Measurements from ENCODE around the gene FBLN7. TPM values are rescaled to one million over a fixed set of nuclear protein-coding genes. Genes with fewer than 3 reads are reported as not detected.
"Not testable (repeated sequence)": the region's sequence is repeated elsewhere in the genome, so short reads cannot be mapped to it uniquely, and the experiment has no call there.

The FBLN7 gene
- polyA plus RNA-seq, 3 donors = 12.0 to 13.2 (median 12.1) TPM

DNA sequence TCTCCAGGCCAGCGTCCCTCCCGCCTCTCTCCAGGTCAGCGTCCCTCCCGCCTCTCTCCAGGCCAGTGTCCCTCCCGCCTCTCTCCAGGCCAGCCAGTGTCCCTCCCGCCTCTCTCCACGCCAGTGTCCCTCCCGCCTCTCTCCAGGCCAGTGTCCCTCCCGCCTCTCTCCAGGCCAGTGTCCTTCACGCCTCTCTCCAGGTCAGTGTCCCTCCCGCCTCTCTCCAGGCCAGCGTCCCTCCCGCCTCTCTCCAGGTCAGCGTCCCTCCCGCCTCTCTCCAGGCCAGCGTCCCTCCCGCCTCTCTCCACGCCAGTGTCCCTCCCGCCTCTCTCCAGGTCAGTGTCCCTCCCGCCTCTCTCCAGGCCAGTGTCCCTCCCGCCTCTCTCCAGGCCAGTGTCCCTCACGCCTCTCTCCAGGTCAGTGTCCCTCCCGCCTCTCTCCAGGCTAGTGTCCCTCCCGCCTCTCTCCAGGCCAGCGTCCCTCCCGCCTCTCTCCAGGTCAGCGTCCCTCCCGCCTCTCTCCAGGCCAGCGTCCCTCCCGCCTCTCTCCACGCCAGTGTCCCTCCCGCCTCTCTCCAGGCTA, 939 bp downstream of the FBLN7 start:
- DNase-seq = not testable (repeated sequence)

DNA sequence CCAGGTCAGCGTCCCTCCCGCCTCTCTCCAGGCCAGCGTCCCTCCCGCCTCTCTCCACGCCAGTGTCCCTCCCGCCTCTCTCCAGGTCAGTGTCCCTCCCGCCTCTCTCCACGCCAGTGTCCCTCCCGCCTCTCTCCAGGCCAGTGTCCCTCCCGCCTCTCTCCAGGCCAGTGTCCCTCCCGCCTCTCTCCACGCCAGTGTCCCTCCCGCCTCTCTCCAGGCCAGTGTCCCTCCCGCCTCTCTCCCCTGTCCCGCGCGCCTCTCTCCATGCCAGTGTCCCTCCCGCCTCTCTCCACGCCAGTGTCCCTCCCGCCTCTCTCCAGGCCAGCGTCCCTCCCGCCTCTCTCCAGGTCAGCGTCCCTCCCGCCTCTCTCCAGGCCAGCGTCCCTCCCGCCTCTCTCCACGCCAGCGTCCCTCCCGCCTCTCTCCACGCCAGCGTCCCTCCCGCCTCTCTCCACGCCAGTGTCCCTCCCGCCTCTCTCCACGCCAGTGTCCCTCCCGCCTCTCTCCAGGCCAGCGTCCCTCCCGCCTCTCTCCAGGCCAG, 1.5 kb downstream of the FBLN7 start:
- not testable (repeated sequence) for DNase-seq

DNA sequence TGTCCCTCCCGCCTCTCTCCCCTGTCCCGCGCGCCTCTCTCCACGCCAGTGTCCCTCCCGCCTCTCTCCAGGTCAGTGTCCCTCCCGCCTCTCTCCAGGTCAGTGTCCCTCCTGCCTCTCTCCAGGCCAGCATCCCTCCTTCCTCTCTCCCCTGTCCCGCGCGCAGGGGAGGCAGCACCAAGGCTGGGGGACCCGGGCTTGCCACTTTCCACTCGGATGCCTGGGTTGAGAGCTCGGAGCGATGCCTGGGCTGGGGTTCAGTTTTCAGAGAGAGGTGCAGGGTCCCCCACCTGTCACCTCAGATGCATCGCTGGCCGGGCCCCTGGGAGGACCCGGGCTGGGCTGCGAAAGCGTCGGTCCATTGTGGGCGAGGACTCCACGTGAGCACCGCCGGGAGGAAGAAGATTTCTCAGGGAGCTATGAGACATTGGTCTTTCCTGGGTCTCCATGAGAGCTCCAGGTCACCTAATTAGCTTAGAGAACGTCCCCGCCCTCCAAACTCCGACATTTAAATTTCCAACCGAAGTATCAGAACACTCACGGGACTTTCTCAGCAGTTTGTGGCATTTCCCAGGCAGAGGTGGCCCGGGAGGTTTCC, 2.1 kb downstream of the FBLN7 start:
- no peak for DNase-seq

DNA sequence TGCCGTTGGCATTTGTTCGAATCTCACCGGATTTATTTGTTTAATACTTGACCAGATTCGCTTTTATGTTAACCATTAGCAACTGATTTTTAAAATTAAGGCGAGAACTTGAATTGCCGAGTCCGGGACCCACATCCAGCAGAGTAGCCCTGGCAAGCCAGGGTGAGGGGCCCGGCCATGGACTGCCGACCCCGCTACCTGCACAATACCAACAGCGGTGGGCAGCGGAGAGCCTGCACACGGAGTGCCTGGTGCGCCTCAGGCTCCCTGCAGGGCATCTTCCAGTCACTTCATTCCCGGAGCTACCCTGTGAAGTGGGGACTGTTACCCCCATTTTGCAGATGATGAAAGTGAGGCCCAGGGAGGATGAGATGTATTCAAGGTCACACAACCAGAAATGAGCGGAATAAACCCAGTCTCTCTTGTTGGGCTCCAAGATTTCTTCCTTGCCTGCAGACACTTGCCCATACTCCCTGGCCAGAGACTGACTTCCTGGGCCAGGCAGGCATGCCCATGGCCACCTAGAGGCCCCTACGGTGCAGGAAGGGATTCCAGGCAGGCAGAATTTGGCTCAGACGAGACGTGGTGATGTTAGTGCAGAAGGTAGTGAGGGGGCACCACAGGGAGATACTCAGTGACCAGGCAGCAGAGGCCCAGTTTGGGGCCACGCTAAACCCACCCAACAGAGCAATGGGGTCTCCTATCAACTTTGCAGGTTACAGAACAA, 2.9 kb downstream of the FBLN7 start:
- no peak for DNase-seq

DNA sequence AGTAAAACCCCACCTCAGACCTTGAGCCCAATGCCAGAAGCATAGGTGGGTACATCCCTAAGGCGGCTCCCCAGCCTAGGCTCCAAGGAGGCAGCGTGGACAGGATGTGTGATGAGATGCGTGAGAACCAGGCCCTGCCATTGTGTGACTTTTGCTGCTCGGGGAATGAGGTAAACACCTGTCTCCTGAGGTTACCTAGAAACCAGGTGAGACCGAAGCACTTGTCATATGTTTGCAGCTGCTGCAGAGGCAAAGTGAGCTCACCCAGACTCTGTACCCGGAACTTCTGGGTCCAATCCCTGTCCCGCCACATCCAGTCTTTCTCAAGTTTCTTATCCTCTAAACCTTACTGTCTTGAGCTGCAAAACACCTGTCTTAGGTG, 3.4 kb downstream of the FBLN7 start:
- DNase-seq = no peak

DNA sequence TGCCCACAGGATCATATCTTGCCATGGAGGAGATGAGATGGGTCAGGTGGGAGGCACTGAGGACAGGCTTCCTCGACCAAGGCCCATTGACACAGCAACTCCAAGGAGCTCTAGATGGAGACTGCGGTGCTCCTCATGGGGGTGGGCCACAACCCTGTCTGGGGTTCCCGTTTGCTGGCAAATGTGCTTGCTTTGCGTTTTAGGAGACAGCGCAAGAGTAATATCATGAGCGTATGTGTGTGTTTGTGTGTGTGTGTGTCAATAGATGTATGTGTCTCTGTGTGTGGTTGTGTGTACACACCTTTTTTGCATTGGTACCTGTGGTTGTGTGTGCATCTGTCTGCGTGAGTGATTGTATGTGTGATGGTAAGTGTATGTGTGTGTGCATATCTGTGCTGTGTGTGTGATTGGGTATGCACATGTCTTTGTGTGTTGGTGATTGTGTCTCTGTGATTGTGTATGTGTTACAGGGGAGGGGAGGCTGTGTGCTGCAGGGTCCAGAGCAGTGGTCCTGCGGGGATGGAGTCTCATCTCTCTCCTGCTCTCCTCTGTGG, 4.4 kb downstream of the FBLN7 start:
- no peak for DNase-seq

DNA sequence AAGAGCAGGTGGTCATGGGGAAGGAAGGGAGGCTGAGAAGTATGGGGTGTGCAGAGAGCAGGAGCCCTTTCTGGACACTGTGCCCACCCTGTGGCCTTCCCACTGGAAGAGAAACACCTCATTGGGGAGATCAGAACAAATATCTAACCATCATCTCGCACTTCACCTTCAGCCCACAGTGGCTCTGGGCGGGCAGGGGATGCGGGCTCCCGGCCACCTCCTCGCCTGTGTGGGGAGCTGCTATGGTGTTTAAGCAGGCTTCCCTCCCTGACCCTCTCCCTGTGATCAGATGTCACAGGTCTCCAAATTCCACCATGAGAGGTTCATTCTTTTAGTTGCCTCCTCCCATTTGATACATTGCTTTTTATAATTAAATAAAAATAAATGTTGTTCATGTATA, 5.0 kb downstream of the FBLN7 start:
- no peak for DNase-seq

DNA sequence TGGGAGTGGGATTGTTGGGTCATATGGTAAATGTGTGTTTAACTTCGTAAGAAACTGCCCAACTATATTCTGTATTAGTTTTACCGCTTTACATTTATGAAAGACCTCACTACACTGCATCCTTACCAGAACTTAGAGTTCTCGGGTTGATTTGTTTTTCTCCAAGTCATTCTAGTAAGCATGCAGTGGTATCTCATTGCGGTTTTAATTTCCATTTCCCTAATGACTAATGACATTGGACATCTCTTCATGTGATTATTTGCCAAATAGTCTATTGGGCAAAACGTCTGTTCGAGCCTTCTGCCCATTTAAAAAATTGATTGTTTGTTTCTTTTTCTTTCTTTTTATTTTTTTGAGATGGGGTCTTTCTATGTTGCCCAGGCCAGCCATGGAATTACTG, 6.8 kb downstream of the FBLN7 start:
- DNase-seq = no peak

DNA sequence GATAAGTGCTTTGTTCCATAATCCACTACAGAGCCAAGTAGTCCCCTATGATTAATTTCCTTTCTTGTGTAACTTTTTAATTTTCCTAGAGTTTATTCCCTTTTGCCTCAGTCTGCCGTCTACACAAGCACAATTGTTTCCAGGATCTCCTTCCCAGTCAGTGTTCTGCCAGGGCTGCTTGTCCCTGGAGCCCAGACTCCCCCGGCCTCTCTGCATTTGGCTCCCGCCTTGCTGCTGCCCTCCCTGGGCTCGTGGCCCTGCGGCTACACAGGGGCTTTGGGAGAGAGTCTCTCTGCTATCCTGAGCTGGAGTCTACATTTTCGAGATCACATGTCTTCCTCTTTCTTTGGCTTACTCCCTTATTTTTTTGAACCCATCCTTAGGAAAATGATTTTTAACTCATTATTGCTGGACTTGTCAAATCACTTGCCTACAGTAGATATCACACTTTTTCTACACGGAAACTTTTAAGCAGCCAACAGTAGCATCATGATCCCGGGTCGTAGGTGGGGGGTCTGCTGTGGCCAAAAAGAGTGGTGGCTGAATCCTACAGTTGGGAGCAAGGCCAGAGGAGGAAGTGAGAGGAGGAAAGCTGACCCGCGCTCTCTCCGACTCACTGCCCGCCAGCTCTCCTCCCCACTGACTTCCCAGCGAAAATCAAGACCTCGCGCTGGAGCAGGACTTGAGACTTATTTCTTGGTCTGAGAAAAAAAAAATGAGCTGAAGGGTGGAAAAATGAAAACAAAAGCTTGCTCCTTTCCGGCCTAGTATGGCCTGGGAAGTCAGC, 9.4 kb downstream of the FBLN7 start:
- no peak for DNase-seq

DNA sequence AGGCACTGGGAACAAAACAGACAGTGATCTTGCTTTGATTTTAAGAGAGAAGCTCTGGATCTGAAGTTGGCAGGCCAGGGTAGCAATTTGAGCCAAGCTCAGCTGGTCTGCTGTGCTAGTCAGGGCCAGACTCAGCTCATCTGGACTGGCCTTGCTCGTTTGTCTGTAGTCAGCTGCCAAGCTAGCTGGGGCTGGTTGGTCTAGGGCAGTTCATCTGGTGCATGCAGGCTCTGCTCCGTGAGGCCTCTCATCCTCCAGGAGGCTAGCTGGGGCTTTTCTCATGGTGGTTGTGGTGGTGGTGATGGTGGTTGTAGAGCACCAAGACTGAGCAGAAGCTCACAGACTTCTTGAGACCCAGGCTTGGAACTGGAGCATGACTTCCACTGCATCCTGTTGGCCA, 10.3 kb downstream of the FBLN7 start:
- no peak for DNase-seq

DNA sequence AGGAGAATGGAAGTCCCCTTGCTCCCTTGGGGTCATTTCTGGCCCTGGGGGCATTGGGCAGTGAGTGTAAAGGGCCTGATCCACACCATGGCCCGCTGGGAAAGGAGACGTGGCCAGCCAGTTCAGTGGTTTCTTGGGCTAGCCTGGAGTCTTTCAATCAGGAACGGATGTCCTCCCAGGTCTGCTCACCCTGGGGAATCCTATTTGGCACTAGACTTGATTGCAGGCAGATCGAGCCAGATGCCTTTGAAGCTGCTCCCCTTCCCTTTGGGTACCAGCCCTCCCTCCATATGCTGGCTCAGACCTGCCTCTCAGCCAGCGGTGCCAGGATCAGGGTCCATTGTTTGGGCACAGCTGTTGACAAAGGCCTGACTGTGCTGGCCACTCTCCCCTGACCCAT, 11.0 kb downstream of the FBLN7 start:
- DNase-seq = no peak

DNA sequence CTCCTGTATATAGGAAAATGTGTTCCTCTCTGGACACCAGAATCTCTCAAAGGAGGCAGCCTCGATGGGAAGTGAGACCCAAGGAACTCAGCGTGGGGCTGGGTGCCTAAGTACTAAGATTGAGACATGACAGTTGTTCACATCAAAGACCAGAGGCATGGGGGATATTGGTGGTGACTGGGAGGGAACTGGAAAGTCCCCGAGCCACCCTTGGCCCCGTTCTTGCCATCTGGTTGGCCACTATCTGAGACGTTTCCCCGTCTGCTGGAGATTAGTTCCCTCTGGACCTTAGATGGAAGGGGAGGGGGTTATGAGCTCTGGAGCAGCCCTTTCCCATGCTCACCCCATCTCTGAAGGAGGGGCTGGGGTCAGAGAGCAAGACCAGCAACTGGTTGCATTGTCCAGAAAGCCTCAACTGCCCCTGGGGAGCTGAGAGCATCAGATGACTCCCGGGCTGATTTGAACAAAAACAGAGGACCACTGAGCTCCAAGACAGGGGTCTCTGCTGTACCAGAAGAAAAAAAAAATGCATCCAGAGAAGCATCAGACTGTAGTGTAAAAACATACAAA, 11.8 kb downstream of the FBLN7 start:
- no peak for DNase-seq

DNA sequence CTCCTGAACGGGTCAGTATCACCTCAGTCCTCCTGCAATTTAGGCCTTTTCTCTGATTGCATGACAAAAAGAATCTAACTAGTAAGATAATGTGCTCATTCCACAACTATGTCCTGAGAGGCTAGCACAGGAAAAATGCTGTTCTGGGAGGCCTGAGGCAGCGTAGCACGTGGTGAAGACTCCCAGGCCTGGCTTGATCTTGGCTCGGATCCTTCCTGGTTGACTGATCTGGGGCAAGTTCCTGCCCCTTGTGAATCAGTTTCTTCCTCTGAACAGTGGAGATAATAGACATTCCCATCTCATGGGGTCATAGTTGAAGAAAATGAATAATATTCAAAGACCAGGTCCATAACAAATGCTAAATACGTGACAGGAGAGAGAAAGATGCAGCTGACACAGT, 12.3 kb downstream of the FBLN7 start:
- no peak for DNase-seq

DNA sequence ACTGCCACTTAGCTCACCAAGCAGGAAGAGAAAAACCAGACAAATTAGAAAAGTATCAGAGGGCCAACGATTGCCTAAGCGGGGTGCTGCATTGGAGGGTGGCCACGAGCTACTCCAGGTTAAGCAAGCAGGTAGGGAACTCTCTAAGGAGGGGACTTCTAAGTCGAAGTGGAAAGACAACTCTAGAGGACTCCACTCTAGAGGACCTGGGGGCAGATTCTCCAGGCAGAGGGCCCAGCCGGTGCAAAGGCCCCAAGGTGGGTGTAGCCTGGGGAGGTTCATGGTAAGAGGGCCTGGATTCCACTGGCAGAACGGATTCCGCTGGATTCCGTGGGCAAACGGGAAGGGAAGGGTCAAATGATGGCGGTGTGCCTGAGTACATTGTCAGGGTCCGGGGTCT, 12.7 kb downstream of the FBLN7 start:
- no peak for DNase-seq

DNA sequence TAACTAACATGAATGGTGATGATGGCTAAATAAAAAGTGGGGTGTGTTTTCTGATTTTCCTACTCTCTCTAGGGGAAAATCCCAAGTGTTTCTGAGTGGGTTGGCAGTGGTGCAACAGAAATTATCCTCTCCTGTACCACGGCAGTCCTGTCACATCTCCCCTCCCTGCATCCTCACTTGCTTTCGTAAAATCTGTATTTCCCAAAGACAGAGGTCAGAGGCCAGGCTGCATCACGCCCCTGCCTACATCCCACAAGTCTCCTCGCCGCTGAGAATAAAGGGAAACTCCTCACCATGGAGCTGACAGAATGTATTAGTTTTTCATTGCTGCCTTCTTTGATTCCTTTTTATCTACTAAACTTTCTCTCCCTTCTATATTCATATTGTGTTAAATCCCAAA, 13.1 kb downstream of the FBLN7 start:
- DNase-seq = no peak

DNA sequence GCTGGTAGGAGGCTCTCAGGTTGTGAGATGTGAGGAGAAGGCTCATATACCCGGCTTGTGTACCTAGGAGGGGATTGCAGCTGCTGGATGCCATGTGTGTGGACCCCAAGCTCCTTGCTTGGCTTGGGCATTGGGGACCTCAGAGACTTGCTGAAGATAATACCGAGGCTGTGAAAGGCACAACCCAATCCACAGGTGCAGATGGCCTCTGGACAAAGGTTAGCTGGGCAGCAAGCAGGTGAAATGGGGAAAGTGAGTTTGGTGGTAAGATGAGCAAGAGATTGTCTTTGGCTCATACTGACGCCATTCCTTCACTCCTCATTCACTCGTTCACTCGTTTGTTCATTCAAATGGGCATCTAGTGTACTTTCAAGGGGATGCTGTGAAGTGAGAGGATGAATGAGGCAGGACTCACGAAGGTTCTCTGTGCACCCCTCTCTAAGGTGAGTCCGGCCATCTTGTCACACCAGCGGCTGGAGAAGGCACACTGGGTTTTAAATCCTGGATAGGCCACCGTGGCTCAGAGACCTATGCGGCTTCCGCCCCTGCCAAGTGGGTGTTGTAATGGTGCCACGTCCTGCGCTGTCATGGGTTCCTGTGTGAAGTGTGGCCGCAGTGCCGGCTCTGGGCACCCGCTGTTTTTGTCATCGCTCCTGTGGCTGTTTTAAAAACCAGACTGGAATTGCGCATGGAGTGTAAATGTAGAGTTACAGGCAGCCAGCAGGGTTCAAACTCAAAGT, 13.7 kb downstream of the FBLN7 start:
- no peak for DNase-seq

DNA sequence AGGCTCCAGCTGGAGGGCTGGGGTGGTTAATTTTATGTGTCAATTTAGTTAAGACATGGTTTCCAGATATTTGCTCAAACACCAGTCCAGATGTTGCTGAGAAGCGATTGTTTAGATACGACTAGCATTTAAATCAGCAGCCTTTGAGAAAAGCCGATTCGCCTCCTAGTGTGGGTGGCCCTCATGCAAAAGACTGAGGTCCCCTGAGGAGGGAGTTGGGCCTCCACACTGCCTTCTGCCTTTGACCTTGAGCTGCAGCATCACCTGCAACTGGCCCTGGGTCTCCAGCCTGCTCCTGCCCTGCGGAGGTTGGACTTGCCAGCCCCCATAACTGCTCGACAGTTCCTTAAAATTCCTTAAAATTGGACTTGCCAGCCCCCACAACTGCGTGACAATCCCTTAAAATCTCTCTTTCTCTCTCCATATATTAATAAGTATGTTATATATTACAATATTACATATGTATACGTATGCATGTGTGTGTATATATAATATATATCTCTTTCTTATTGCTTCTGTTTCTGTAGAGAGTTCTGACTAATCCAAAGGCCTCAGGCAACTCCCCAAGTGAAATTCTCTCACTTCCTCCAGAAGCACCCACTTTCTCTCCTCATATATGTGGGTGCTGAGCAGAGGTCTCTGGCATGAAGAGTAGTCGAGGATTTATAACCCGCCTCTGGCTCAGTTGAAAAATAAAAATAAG, 14.4 kb downstream of the FBLN7 start:
- DNase-seq = no peak

DNA sequence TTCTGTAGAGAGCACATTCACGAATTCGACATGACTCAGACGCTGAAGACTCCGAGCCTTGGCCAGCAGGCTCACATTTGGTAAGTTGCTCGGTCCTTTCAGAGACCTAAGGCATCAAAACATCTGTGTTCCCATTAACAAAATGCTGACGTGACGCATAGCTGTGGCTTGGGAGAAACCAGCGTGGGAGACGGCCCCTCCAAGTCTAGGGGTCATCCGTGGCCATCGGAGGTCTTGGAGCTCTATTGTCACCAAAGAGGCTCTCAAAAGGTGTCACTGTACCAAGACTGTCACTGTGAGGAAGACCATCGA, 14.9 kb downstream of the FBLN7 start:
- no peak for DNase-seq

DNA sequence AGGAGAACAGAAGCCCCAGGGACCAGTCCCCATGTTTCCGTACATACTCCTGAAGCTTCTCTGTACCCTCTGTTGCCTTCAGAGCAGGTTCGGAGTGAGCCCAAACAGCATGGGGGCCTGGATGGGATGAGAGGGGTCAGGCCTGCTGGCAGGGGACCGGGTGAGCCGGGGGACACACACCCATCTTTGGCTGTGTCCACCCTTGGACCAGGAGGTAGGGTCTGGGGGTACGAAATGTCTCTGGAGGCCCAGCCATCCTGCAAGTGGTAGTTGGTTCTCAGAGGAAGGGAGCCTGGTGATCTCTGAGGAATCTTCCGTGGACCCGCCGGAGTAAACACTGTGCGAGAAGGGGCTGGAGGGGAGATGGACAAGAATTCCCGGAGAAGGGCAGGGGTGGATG, 15.3 kb downstream of the FBLN7 start:
- DNase-seq = no peak

DNA sequence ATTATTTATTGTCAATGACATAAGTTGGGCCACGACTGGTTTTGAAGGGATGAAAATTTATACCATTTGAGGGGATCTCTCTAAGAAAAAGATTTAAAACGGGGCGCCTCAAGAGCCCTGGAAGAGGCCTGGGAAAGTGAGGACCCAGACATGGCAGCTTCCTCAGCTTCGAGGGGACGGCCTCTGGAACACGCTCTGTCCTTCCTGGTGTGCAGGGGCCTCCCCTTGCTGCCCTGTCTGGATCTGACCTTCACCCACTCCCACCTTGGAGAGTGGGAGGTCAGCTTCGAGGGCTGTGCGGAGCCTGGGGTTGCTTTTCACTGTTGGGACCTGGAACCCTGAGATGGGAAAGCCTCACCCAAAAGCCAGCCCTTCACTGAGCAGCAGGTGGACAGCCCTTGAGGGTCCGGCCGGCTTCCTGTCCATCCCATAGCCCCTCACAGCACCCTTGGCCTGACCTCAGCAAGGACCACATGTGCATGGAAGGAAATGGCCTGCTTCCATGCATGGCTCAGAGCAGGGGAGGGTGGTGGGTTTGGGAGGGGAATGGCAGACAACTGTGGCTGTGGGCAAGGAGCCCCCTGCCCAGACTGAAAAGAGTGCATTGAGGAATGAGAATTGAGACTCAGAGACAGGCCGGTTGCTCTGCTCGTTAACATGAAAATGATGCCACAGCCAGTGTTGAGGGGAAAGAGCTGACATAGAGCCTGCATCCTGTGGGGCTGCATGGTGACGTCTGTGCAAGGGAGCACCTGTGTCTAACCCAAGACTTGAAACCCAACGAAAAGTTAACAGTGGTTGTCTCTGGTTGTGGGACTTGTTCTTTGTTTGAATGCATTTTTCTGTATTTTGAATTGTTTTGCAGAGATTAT, 16.3 kb downstream of the FBLN7 start:
- no peak for DNase-seq
